ENCODE measurements around the gene MRPS6.

DNA sequence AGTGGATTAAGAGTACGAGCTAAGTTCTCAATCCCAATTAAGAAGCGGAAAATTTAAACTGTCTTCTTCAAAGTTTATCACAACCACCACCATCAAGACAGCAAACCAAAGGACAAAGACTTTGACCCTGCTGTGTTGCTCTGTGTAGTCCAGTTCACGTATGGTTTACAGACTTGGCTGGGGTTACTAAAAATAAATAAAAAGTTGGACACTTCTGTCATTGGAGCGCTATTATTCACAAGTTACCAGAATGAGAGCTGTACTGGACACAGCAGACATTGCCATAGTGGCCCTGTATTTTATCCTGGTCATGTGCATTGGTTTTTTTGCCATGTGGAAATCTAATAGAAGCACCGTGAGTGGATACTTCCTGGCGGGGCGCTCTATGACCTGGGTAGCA is 21.6 kb downstream of the MRPS6 start:
- TF ChIP-seq, protein P1, sequence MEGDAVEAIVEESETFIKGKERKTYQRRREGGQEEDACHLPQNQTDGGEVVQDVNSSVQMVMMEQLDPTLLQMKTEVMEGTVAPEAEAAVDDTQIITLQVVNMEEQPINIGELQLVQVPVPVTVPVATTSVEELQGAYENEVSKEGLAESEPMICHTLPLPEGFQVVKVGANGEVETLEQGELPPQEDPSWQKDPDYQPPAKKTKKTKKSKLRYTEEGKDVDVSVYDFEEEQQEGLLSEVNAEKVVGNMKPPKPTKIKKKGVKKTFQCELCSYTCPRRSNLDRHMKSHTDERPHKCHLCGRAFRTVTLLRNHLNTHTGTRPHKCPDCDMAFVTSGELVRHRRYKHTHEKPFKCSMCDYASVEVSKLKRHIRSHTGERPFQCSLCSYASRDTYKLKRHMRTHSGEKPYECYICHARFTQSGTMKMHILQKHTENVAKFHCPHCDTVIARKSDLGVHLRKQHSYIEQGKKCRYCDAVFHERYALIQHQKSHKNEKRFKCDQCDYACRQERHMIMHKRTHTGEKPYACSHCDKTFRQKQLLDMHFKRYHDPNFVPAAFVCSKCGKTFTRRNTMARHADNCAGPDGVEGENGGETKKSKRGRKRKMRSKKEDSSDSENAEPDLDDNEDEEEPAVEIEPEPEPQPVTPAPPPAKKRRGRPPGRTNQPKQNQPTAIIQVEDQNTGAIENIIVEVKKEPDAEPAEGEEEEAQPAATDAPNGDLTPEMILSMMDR (IDR thresholded peaks at IDR 0.05): no peak
- no peak for TF ChIP-seq POLR2A (IDR thresholded peaks at IDR 0.05)
